Measurements from ENCODE around the gene CDC25B.

CDC25B gene

DNA sequence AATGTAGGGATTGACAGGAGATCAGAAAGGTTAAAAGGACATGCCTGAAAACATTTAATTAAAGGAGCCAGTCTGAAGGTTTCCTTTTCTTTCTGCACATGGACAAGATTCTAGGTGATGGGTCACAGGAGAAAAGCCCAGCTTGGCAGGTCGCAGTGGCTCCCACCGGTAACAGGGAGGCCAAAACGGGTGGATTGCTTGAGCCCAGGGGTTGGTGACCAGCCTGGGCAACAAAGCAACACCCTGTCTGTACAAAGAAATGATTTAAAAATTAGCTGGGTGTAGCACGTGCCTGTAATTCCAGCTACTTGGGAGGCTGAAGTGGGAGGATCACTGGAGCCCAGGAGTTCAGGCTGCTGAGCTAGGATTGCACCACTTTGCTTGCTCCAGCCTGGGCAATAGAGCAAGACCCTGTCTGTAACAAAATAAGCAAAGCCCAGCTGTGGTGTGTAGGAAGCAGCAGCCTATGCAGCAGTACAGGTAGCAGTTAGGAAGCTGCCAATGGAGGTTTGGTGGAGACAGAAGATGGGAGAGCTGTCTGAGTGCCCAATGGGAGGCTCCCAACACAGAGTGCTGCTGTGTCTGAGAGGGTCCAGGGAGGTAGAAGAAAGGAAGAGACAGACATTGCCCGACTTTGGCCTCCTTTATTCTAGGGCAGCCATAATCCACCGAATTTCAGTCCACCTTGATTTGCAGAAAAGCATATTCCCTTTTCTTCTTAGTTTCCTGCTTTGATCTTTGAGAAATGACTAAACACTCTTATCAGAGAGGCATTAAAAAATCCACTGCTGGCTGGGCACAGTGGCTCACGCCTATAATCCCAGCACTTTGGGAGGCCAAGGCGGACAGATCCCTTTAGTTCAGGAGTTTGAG is 17.1 kb downstream of the CDC25B start:
- Mint-ChIP-seq H3K27me3 (peaks cover 4 to 5% of the 10 kb centered on the region in 2 donors), H3K27ac (no peak overlapping the region), H3K36me3 (no peaks in the 10 kb centered on the region), H3K4me3 (no peak overlapping the region), H3K4me1 (peaks cover 15 to 17% of the 10 kb centered on the region in 2 donors), H3K9me3 (no peaks in the 10 kb centered on the region)
- no peak for ATAC-seq (replicated peaks)
- no peak for DNase-seq

- DNase-seq = no peak
- Mint-ChIP-seq H3K27ac (no peak overlapping the region), H3K4me3 (no peak overlapping the region), H3K27me3 (peaks cover 4 to 5% of the 10 kb centered on the region in 2 donors), H3K36me3 (no peaks in the 10 kb centered on the region), H3K4me1 (peaks cover 19 to 25% of the 10 kb centered on the region in 2 donors), H3K9me3 (no peaks in the 10 kb centered on the region)
- no peak for ATAC-seq (replicated peaks)
Observed at GRCh38 chr20:3813848-3814581, 17.9 kb downstream of the CDC25B start.

- ATAC-seq (replicated peaks) (no peak), DNase-seq (no peak)
- Mint-ChIP-seq H3K4me1 (peaks cover 19 to 35% of the 10 kb centered on the region in 2 donors), H3K4me3 (no peak overlapping the region), H3K27me3 (peaks cover 4 to 5% of the 10 kb centered on the region in 2 donors), H3K9me3 (no peaks in the 10 kb centered on the region), H3K27ac (no peak overlapping the region), H3K36me3 (no peaks in the 10 kb centered on the region)
Observed at GRCh38 chr20:3814928-3815495, 18.9 kb downstream of the CDC25B start.

- Mint-ChIP-seq H3K4me3 (no peak overlapping the region), H3K9me3 (no peaks in the 10 kb centered on the region), H3K36me3 (no peaks in the 10 kb centered on the region), H3K27ac (no peak overlapping the region), H3K27me3 (peaks cover 4 to 5% of the 10 kb centered on the region in 2 donors), H3K4me1 (peaks cover 19 to 38% of the 10 kb centered on the region in 2 donors)
- ATAC-seq (replicated peaks) (no peak), DNase-seq (no peak)
Observed at GRCh38 chr20:3815703-3816315, 19.7 kb downstream of the CDC25B start.

- peak overlapping the region; percentile 32 to 60 for H3K4me3 Mint-ChIP-seq
- peaks cover 5 to 10% of the 10 kb centered on the region in 2 donors for H3K36me3 Mint-ChIP-seq
- no peak overlapping the region for H3K27ac Mint-ChIP-seq
- no peak for ATAC-seq (replicated peaks)
- no peak for DNase-seq
- H3K4me1 Mint-ChIP-seq = peaks cover 12 to 30% of the 10 kb centered on the region in 2 donors
- H3K27me3 Mint-ChIP-seq = peaks cover 4 to 5% of the 10 kb centered on the region in 2 donors
- H3K9me3 Mint-ChIP-seq = no peaks in the 10 kb centered on the region
Observed at GRCh38 chr20:3818155-3819151, 22.3 kb downstream of the CDC25B start.

GRCh38 chr20:3819411-3820047 is 23.4 kb downstream of the CDC25B start:
- DNase-seq (no peak), ATAC-seq (replicated peaks) (no peak)
- H3K27me3 Mint-ChIP-seq = peaks cover 4 to 5% of the 10 kb centered on the region in 2 donors
- H3K4me3 Mint-ChIP-seq = peak overlapping the region; percentile 87 to 95
- H3K36me3 Mint-ChIP-seq = peaks cover 6 to 12% of the 10 kb centered on the region in 2 donors
- peak overlapping the region; percentile 98 for H3K27ac Mint-ChIP-seq
- no peaks in the 10 kb centered on the region for H3K9me3 Mint-ChIP-seq
- H3K4me1 Mint-ChIP-seq = peaks cover 12 to 30% of the 10 kb centered on the region in 2 donors

DNA sequence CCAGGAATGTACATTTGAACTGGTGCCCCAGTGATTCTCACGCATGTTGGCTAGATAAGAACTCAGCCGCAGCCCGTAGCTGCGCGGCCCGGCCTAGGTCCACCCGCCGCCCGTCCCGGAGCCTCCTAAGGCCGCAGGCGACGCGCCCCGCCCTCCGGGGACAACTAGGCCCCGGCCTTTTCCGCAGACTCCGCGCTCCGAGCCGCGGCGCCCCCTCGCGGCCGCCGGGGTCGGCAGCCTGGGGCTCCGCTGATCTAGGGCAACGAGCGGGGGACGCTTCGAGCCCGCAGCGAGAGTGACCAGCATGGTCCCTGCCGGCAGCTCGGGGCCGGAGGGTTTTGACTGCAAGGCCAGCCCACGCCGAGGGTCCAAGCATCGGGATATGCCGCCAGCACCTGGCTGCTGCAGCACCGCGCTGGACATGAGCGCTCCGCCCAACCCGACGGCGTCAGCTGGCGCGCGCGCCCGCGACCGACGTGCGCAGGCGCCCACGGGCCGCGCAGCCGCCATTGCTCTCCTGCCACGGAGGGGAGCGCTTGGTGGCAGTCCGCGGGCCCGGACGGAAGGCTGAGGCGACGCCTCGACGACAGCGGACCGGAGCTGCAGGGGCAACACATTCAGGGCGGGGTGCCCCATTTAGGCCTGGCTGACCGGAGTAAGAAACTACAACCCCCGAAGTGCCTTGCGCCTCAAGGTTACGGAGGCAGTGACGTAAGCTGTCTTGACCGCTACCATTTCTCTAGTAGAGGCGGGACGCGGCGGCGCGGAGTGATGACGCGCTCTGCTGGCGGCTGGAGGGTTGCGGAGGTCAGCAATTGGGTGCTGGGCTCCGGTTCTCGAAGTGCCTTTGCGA is 24.2 kb downstream of the CDC25B start, which contains the start of gene AP5S1:
TSS of gene AP5S1 (plus strand) at position 500 of the 853 bp plus-strand sequence. CDS start 1,571 bp downstream, outside the sequence.
- Mint-ChIP-seq H3K27ac (peak within 1 kb of the TSS; percentile 98), H3K9me3 (no peaks in the 10 kb centered on the region), H3K27me3 (peaks cover 4 to 5% of the 10 kb centered on the region in 2 donors), H3K4me1 (peaks cover 12 to 30% of the 10 kb centered on the region in 2 donors), H3K4me3 (peak within 1 kb of the TSS; percentile 87 to 95), H3K36me3 (peaks cover 11 to 18% of the 10 kb centered on the region in 2 donors)
- ATAC-seq (replicated peaks) (peak; percentile 88 to 90), DNase-seq (peak; percentile 93)

- Mint-ChIP-seq H3K9me3 (no peaks in the 10 kb centered on the region), H3K4me3 (peak overlapping the region; percentile 87 to 95), H3K36me3 (peaks cover 12 to 23% of the 10 kb centered on the region in 2 donors), H3K27me3 (peaks cover 4 to 5% of the 10 kb centered on the region in 2 donors), H3K27ac (peak overlapping the region; percentile 98), H3K4me1 (peaks cover 14 to 31% of the 10 kb centered on the region in 2 donors)
- DNase-seq (no peak), ATAC-seq (replicated peaks) (no peak)
Observed at GRCh38 chr20:3820901-3821727, 25.0 kb downstream of the CDC25B start.

GRCh38 chr20:3821996-3822395 is 25.9 kb downstream of the CDC25B start:
- H3K9me3 Mint-ChIP-seq = no peaks in the 10 kb centered on the region
- peaks cover 20 to 39% of the 10 kb centered on the region in 2 donors for H3K4me1 Mint-ChIP-seq
- DNase-seq (no peak), ATAC-seq (replicated peaks) (no peak)
- H3K27me3 Mint-ChIP-seq = no peaks in the 10 kb centered on the region
- H3K36me3 Mint-ChIP-seq = peaks cover 21 to 32% of the 10 kb centered on the region in 2 donors
- H3K27ac Mint-ChIP-seq = peak overlapping the region; percentile 98
- H3K4me3 Mint-ChIP-seq = peak overlapping the region; percentile 87 to 95

DNA sequence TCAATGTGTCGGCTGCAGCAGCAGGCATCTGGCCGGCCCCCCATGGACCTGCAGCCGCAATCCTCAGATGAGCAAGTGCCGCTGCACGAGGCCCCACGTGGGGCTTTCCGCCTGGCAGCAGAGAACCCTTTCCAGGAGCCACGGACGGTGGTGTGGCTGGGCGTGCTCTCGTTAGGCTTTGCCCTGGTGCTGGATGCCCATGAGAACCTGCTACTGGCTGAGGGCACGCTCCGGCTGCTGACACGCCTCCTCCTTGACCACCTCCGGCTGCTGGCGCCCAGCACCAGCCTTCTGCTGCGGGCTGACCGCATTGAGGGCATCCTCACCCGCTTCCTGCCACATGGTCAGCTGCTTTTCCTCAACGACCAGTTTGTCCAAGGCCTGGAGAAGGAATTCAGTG is 27.8 kb downstream of the CDC25B start:
- Mint-ChIP-seq H3K9me3 (no peaks in the 10 kb centered on the region), H3K27me3 (no peaks in the 10 kb centered on the region), H3K4me1 (peaks cover 14 to 31% of the 10 kb centered on the region in 2 donors), H3K27ac (no peak overlapping the region), H3K36me3 (peaks cover 26 to 45% of the 10 kb centered on the region in 2 donors), H3K4me3 (no peak overlapping the region)
- DNase-seq (no peak), ATAC-seq (replicated peaks) (no peak)

DNA sequence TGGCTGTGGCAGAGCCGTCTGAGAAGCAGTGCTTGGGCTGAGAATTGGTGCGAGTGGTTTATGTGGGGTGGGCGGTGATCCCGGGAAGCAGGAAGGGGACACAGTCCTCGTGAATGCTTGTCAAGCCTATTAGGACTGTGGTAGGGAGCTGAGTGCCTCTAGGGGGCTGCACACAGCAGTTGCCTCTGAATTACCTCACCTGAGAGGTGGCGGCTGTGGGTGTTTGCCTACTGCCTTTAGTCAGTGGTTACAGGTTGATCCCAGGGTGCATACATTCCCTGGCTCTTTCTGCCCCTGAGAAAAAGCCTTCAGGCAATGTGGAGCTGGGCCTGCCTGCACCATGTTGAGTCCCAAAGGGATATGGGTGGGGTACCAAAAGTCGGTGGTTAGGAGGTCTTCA is 29.4 kb downstream of the CDC25B start:
- no peak for DNase-seq
- H3K27ac Mint-ChIP-seq = no peak overlapping the region
- H3K27me3 Mint-ChIP-seq = no peaks in the 10 kb centered on the region
- peaks cover 29 to 45% of the 10 kb centered on the region in 2 donors for H3K36me3 Mint-ChIP-seq
- no peaks in the 10 kb centered on the region for H3K9me3 Mint-ChIP-seq
- no peak overlapping the region for H3K4me3 Mint-ChIP-seq
- no peak for ATAC-seq (replicated peaks)
- peaks cover 14 to 18% of the 10 kb centered on the region in 2 donors for H3K4me1 Mint-ChIP-seq
